HG02885 (cell line): ENCODE data around the gene RGP1.

ENCODE experiments used
- ATAC-seq: cut with Tn5 transposase; IDR thresholded peaks from one replicate; pipeline ENCODE4 v1.9.1; 2021; ENCODE audit warnings: mild to moderate bottlenecking; ENCODE audit not compliant: unreplicated experiment, poor library complexity

The RGP1 gene

GRCh38 chr9:35740243-35740642 is 8.8 kb upstream of the RGP1 start:
- ATAC-seq: no peak

GRCh38 chr9:35741740-35742139 is 7.3 kb upstream of the RGP1 start:
- ATAC-seq: no peak

DNA sequence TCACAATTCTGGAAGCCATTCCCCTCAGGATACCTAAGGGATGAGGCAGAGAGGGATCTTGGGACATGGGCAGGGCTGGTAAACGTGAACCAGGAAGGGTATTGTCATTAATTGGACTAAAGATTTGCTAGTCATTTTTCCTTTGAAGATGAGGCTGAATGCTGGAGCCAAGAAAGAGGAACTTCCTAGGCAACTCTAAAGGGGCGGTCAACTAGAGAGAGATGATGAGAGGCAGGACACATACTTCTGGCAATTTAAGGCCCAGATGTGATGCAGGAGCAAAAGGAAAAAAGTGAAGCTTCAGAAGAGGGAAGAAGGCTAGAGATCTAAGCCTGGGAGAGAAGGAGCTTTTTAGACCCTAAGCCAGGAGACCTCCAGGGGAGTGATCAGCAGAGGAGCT is 5.6 kb upstream of the RGP1 start:
- ATAC-seq: no peak

DNA sequence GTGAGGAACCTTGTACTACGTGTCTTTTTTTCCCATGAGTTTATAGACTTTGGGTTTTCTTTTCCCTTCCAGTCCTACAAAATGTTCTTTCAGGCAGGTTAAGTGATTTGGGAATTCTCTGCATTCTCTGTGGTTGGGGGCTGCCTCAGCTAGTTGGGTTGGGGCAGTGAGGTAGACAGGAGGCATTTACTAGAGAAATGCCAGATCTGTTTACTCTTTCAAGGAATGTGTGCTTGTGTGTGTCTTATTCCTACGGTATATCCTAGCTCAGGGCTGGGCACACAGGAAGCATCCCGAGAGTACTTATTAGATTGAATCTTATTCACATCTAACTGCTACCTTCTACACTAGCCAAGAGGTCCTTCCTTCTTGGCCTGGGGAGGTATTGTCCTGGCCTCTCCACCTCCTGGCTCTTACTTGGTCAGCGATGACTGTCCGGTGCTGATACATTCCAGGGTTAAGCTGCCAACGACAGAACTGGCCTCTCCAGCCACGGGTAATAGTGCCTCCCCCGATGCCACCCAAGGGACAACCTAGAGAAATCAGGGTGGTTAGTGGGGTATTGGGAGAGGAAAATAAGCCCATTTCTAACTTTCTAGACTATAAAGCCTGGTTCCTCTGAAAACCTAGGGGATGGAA is 5.1 kb upstream of the RGP1 start:
- ATAC-seq: no peak

DNA sequence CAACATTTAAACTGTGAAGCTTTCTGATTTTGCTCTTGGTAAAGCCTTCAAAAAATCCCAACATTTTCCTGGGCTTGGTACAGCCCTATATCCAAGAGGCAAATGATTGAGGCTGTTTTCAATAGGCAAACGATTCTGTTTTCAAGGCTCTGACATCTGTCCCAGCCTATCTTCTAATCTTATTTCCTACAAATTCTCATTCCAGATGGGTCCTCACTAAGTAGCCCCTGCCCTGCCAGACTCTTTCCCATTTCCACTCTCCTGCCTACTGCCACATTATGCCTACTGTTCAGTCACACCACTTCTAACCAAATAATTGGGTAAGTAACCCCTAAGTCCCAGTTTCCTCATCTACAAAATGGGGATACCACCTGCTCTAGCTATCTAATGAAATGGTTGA is 3.5 kb upstream of the RGP1 start:
- no peak for ATAC-seq

GRCh38 chr9:35746583-35746982 is 2.5 kb upstream of the RGP1 start:
- ATAC-seq: no peak

- ATAC-seq: no peak
Observed at GRCh38 chr9:35748242-35748857, 737 bp upstream of the RGP1 start.

DNA sequence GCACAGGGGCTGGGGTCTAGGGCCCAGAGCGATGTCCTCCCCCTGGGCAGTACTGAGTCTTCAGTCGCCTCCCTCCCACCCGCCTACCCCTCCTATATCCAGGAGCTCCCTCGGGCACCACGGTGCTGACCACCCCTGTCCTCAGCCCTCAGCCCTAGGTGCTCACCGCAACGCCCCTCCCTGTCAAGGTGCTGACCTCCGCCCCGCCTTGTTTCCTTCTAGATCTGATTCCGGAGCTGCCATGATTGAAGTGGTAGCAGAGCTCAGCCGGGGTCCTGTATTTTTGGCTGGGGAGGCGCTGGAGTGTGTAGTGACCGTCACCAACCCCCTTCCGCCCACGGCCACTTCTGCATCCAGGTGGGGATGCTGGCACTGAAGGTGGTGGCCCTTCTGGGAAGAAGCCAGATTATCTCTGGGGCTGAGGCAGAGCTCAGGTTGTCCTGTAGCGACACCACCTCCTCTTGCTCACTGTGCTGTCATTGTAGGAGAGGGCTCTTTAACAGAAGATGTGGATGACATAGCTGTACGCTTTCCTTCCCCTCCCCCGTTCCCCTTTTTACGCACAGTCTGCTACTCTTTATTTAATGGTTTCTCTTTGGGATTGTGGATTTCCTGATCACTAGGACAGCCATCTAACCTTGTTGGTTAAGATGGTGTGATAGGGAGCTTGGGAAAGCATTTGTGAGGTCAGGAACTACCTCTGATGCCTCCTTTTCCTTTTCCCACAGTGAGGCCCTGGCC is 598 bp downstream of the RGP1 start:
- peak; percentile 37 for ATAC-seq

DNA sequence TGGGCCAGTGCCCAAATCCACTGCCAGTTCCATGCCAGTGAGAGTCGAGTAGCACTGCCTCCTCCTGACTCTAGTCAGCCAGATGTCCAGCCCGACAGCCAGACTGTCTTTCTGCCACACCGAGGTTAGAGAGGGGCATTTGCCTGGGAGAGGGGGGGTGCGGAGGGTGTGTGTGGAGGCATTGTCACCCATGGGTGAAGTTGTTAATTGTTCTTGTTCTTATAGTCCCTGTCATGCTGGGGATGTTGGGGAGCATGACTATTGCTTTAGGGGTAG is 1.1 kb downstream of the RGP1 start:
- no peak for ATAC-seq

GRCh38 chr9:35753466-35753865 is 4.4 kb downstream of the RGP1 start:
- ATAC-seq: no peak

DNA sequence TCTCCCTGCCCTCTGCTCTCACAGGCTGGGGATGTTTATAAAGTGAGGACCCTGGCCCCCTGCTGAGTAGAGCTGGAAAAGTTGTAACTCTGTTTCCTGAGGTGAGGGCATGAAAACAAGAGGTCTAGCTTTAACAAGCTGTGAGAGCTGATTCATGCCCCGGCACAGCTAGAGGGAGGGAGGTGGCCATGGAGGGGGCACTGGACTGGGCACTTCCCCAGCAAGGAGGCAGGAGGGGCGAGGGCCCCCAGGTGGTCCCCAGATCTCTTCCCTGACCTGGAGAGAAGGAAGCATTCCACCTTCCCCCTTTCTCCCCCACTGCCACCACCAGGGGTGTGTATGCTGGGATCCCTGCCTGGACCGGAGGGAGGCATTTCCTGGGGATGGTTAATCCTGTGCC is 5.2 kb downstream of the RGP1 start, which contains the start of gene MSMP:
TSS of gene MSMP (minus strand) at position 13 of the 400 bp plus-strand sequence. CDS start 147 bp downstream, outside the sequence.
- no peak for ATAC-seq

DNA sequence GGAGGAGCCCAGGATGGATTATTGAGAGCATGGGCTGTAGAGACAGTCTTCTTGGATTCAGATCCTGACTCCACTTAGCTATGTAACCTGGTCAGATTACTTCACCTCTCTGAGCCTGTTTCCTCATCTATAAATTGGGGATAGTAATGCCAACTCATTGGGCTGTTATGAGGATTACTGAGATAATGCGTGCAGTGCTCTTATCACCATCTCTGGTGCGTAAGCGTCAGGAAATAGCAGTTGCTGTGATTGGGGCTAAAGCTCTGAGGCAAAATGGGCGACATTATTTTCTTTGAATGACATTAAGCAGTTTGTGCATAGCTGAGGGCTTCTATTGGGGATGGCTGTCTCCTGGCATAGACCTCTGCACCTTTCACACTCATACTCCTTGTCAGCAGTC is 6.0 kb downstream of the RGP1 start:
- no peak for ATAC-seq

- peak; percentile 68 for ATAC-seq
Observed at GRCh38 chr9:35756275-35757225, 7.5 kb downstream of the RGP1 start.

- peak; percentile 52 for ATAC-seq
Observed at GRCh38 chr9:35757226-35757891, 8.3 kb downstream of the RGP1 start.

GRCh38 chr9:35757892-35758275 is 8.8 kb downstream of the RGP1 start:
- ATAC-seq: no peak

DNA sequence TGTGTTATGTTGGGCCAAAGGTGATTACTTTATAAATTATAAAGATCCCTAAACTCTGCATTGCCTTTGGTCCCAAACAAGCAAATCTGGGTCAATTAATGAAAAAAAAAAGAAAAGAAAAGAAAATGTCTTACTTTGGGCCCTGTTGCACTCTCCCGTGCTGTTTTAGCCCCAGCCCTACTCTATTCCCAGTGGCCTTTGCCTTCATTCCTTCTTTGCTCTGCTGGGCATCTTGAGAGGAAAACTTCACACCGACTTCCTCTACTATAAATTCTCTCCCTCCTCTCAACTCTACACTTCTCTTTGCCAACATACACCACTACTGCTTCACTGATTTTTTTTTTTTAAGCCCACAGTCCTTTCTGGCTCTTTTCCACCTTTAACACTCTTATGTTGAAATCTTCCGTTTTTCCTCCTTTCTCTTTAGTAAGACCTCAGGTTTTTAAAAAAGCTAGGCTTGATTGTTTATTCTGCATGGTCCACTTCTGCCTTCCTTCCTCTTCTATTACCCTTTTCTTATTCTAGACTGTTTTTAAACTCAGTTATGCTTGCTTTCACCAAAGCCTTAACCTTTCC is 9.5 kb downstream of the RGP1 start:
- ATAC-seq: no peak

GRCh38 chr9:35759795-35760194 is 10.7 kb downstream of the RGP1 start:
- ATAC-seq: no peak

DNA sequence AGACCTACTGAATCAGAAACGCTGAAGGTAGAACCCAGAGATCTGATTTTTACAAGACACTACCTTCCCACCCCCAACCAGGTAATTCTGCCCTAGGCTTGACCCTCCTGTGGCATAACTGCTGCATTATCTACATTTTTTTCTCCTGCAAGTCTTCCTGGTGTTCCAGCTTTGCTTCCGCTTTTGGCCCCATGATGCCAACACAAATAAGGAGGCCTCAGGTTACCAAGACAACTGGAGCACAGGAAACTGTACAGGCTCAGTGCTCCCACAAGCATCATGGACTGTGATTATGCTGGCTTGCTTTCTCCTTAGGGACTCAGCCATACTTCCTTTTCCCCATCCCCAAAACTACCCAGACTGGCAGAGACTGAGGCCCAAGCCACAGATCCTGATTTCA is 11.6 kb downstream of the RGP1 start:
- no peak for ATAC-seq

GRCh38 chr9:35763181-35763580 is 14.1 kb downstream of the RGP1 start:
- ATAC-seq: no peak

DNA sequence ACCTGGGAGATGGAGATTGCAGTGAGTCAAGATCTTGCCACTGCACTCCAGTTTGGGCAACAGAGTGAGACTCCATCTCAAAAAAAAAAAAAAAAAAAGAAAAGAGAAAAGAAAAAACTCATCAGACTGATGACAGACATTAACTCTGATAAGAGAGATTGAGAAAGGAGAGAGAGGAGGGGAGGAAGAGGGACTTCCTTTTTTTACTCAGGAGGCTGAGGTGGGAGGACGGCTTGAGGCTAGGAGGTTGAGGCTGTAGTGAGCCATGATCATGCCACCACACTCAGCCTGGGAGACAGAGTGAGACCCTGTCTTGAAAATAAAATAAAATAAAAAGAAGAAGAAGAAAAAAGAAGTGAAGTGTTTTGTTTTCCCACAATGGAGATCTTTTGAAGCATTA is 14.7 kb downstream of the RGP1 start:
- no peak for ATAC-seq
